Measurements from ENCODE around the gene OR5B21. TPM values are rescaled to one million over a fixed set of nuclear protein-coding genes. Genes with fewer than 3 reads are reported as not detected.
A peak's percentile ranks its signal among the peaks of the same experiment; 100 is the strongest.

OR5B21 gene
- total and polyA plus RNA-seq, 7 donors, result 0.83 TPM; not detected in 6

DNA sequence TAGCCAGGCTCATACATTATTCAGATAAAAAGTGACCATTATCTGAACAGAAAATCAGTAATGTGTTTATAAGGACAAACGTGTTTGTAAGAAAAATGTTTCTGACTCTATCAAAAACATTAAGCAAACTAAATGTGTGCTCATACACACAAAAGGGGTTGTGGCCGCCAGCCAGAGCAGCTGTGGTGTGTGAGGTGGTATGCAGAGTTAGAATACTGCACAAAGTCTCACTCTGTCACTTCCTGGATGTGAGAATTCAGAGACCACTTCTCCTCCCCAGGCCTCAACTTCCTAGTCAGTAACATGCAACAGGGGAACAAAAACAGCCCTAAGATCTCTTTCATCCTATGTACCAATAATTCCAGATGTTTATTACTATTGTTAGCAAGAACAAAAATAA is 9.4 kb downstream of the OR5B21 start:
- TF ChIP-seq POLR2A (IDR thresholded peaks at IDR 0.05), result no peak
- H3K4me1 ChIP-seq, result peaks cover 0 to 6% (median 0%) of the 10 kb centered on the region in 4 donors
- H3K9me3 ChIP-seq, result no peaks in the 10 kb centered on the region
- H3K27ac ChIP-seq, result no peak overlapping the region
- intact Hi-C loops (cut with DNase I), result no loop called here
- no peak overlapping the region for H3K4me3 ChIP-seq
- H3K27me3 ChIP-seq, result no peaks in the 10 kb centered on the region
- no peak for DNase-seq
- 44 to 71% methylated on average over 2 of the region's 2 CpGs for WGBS, 2 donors
- no peaks in the 10 kb centered on the region for H3K36me3 ChIP-seq

DNA sequence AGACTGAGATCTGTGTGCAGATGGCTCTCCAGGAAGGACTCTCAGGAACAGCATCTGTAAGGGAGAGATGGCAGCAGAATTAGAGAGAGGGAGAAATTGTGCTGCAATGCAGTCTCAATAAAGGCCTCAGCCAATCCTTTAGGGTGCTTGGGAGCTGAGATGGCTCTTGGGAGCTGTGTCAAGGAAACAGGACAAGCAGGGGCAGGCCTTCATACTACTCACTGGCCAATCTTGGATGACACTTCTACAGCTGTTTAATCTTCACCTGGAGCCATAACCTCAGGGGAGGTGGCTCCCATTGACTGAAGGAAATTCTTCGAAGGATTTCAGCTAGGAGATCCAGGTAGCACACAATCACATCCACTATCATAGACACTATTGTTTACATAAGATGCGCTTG is 10.0 kb downstream of the OR5B21 start:
- WGBS, 2 donors, result 89 to 90% methylated on average over 2 of the region's 2 CpGs

DNA sequence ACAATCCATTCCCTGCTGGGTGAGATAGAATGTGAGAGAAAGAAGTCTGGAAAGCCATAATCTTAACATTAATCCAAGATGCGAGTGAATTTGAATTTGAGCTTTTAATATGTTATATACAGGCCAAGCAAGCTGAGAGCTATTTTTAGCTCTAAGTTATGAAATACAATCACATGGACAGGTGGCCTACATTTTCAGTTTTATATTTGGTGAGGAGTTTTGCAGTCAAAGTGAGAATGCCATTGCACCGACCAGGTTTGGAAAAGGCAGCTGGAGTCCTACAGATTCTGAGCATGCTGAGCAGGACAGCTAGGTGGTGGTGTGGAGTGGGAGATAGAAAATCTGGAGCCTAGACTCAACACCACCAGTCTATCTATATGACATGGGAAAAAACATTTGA is 12.0 kb downstream of the OR5B21 start:
- H3K27ac ChIP-seq, result peak overlapping the region in 1 of 4 donors; percentile 21
- intact Hi-C loops (cut with DNase I), result no loop called here
- no peak for TF ChIP-seq POLR2A (IDR thresholded peaks at IDR 0.05)
- TF ChIP-seq EP300 (IDR thresholded peaks at IDR 0.05), result no peak
- no peak for TF ChIP-seq CTCF (IDR thresholded peaks at IDR 0.05)
- TF ChIP-seq POLR2AphosphoS5 (IDR thresholded peaks at IDR 0.05), result no peak
- H3K36me3 ChIP-seq, result no peaks in the 10 kb centered on the region
- no peaks in the 10 kb centered on the region for H3K9me3 ChIP-seq
- 71 to 73% methylated on average over 2 of the region's 2 CpGs for WGBS, 2 donors
- peaks cover 0 to 6% (median 0%) of the 10 kb centered on the region in 4 donors for H3K4me1 ChIP-seq
- no peak overlapping the region for H3K4me3 ChIP-seq
- DNase-seq, result no peak
- H3K27me3 ChIP-seq, result no peaks in the 10 kb centered on the region

More for the DNA sequence above, 10.0 kb downstream of the OR5B21 start:
- Histone ChIP-seq H3K9me3 (no peaks in the 10 kb centered on the region), H3K36me3 (no peaks in the 10 kb centered on the region), H3K4me3 (no peak overlapping the region), H3K4me1 (peaks cover 0 to 6% (median 0%) of the 10 kb centered on the region in 4 donors), H3K27me3 (no peaks in the 10 kb centered on the region), H3K27ac (no peak overlapping the region)
- intact Hi-C loops (cut with DNase I), result no loop called here
- no peak for DNase-seq
- no peak for TF ChIP-seq EP300 (IDR thresholded peaks at IDR 0.05)
- TF ChIP-seq CTCF (IDR thresholded peaks at IDR 0.05), result no peak
- no peak for TF ChIP-seq POLR2AphosphoS5 (IDR thresholded peaks at IDR 0.05)
- no peak for TF ChIP-seq POLR2A (IDR thresholded peaks at IDR 0.05)

- no peak for TF ChIP-seq CTCF (IDR thresholded peaks at IDR 0.05)
- no peak for TF ChIP-seq POLR2AphosphoS5 (IDR thresholded peaks at IDR 0.05)
- TF ChIP-seq EP300 (IDR thresholded peaks at IDR 0.05), result no peak
- no peak for TF ChIP-seq POLR2A (IDR thresholded peaks at IDR 0.05)
- Histone ChIP-seq H3K9me3 (no peaks in the 10 kb centered on the region), H3K27me3 (no peaks in the 10 kb centered on the region), H3K4me1 (peaks cover 0 to 6% (median 0%) of the 10 kb centered on the region in 4 donors), H3K36me3 (no peaks in the 10 kb centered on the region), H3K4me3 (no peak overlapping the region), H3K27ac (no peak overlapping the region)
- intact Hi-C loops (cut with DNase I), result no loop called here
- DNase-seq, result no peak
These were observed 13.8 kb downstream of the OR5B21 start for GRCh38 chr11:58494101-58494500.

DNA sequence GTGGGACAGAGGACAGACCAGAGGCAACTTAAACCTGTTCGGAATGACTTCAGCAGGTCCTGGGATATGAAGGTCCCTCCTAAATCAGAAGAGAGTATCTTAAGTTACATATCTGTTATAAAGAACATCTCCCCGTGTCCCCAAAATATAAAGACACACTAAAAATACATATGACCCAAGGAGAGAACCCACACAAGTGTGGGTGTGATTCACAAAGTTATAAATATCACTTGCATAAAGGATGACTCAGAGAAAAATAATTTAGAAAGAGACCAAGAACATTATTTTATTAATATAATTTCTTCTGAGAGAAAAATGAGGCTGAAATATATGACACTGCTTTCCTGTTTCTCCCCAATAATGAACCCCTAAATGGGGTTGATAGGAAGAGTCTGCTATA is 14.2 kb downstream of the OR5B21 start:
- WGBS, 2 donors, result 79 to 89% methylated on average over 2 of the region's 2 CpGs
- TF ChIP-seq CTCF (IDR thresholded peaks at IDR 0.05), result no peak
- TF ChIP-seq POLR2AphosphoS5 (IDR thresholded peaks at IDR 0.05), result no peak
- no peak for TF ChIP-seq EP300 (IDR thresholded peaks at IDR 0.05)
- TF ChIP-seq POLR2A (IDR thresholded peaks at IDR 0.05), result no peak
- intact Hi-C loops (cut with DNase I), result no loop called here
- H3K27me3 ChIP-seq, result no peaks in the 10 kb centered on the region
- H3K4me1 ChIP-seq, result peaks cover 0 to 6% (median 0%) of the 10 kb centered on the region in 4 donors
- no peak overlapping the region for H3K4me3 ChIP-seq
- H3K9me3 ChIP-seq, result no peaks in the 10 kb centered on the region
- H3K36me3 ChIP-seq, result no peaks in the 10 kb centered on the region
- no peak for DNase-seq
- H3K27ac ChIP-seq, result no peak overlapping the region

Data from sigmoid colon (tissue), 7 donors.